ENCODE measurements around the gene ALAS1.

DNA sequence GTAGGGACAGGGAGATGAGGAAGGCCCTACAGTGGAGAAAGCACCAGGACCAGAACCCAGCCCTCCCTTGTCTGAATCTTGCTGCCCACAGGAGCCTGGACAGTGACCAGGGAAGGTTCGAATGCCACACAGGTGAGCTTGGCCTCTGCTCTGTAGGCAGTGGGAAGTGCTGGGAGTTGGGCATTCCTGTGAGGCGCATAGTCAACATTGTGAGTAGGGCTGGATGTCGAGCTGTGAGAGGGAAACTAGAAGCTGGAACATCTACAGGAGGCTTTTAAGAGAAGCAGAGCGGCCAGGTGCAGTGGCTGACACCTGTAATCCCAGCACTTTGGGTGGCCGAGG is 20.3 kb upstream of the ALAS1 start:
- no peak for TF ChIP-seq SP1 (IDR thresholded peaks at IDR 0.05)
- no peak for TF ChIP-seq FOXM1 (IDR thresholded peaks at IDR 0.05; ENCODE audit: borderline replicate concordance)
- TF ChIP-seq FOXK2 (IDR thresholded peaks at IDR 0.05): no peak
- TF ChIP-seq ELF4 (IDR thresholded peaks at IDR 0.05): no peak
- no peak for TF ChIP-seq FOXA1 (IDR thresholded peaks at IDR 0.05)
- TF ChIP-seq BHLHE40 (IDR thresholded peaks at IDR 0.05; ENCODE audit: borderline replicate concordance): no peak
- TF ChIP-seq, protein P1, sequence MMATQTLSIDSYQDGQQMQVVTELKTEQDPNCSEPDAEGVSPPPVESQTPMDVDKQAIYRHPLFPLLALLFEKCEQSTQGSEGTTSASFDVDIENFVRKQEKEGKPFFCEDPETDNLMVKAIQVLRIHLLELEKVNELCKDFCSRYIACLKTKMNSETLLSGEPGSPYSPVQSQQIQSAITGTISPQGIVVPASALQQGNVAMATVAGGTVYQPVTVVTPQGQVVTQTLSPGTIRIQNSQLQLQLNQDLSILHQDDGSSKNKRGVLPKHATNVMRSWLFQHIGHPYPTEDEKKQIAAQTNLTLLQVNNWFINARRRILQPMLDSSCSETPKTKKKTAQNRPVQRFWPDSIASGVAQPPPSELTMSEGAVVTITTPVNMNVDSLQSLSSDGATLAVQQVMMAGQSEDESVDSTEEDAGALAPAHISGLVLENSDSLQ (IDR thresholded peaks at IDR 0.05): no peak
- TF ChIP-seq ARNT (IDR thresholded peaks at IDR 0.05): no peak
- TF ChIP-seq HDGF (IDR thresholded peaks at IDR 0.05; ENCODE audit: borderline replicate concordance): no peak
- no peak for TF ChIP-seq L3MBTL2 (conservative IDR thresholded peaks at IDR 0.05)
